SK-N-SH (cell line): ENCODE measurements around the gene IL1R2. TPM values are rescaled to one million over a fixed set of nuclear protein-coding genes. Genes with fewer than 3 reads are reported as not detected.

Source experiments
- CTCF ChIA-PET: fragments of 300-600, 350-600 bp; formaldehyde crosslinking; extraction: SDS; loops from one replicate; lab custom pipeline; 2021; lab: Yijun Ruan, JAX
- POLR2A ChIA-PET: fragments of 350-600 bp; sonication (Branson Sonifier 250); formaldehyde crosslinking; extraction: SDS; loops from one replicate; lab custom pipeline; 2020; ENCODE audit warnings: antibody characterized with exemption, inconsistent platforms; lab: Yijun Ruan, JAX
- DNase-seq: peaks from one replicate; pipeline ENCODE4 v3.0.0; 2012
- H2AFZ ChIP-seq: fragments of 200-600 bp; sonication (generic); 2 replicates; pipeline ENCODE4 v1.8.1; 2016; ENCODE audit warnings: antibody characterized with exemption, mild to moderate bottlenecking, low read depth
- H3F3A ChIP-seq: fragments of 200-600 bp; sonication (generic); replicated peaks from 2 replicates; pipeline ENCODE3; 2016; ENCODE audit warnings: antibody characterized with exemption, mild to moderate bottlenecking; ENCODE audit not compliant: insufficient read depth
- H3K27ac ChIP-seq, 2 experiments: fragments of 200-500 bp in 1 of 2; fragments of 200-600 bp in 1 of 2; sonication (Bioruptor generic) in 1 of 2; sonication (generic), shearing (Covaris generic) in 1 of 2; 2 replicates each; pipeline versions ENCODE4 v1.5.1 to v1.6.1; 2014 to 2016; ENCODE audit warnings: low read depth in 2 of 2, inconsistent platforms in 1 of 2, low read length in 1 of 2, mild to moderate bottlenecking in 1 of 2, mixed read lengths in 1 of 2
- H3K27me3 ChIP-seq: fragments of 200-600 bp; sonication (generic), shearing (Covaris generic); 2 replicates; pipeline ENCODE4 v1.6.1; 2016; ENCODE audit warnings: mixed run types; ENCODE audit not compliant: insufficient read depth
- H3K36me3 ChIP-seq, 2 experiments: fragments of 200-500 bp in 1 of 2; fragments of 200-600 bp in 1 of 2; sonication (Bioruptor generic) in 1 of 2; sonication (generic) in 1 of 2; replicated peaks in 1 of 2; 2 replicates each; pipeline versions ENCODE3 to v1.5.1; 2014 to 2016; ENCODE audit warnings: low read length in 1 of 2, mild to moderate bottlenecking in 1 of 2; ENCODE audit not compliant: insufficient read depth in 2 of 2, control insufficient read depth in 1 of 2
- H3K4me1 ChIP-seq, 2 experiments: fragments of 200-500 bp in 1 of 2; fragments of 200-600 bp in 1 of 2; sonication (Bioruptor generic) in 1 of 2; sonication (generic), shearing (Covaris generic) in 1 of 2; 2 replicates each; pipeline versions ENCODE4 v1.5.1 to v1.6.1; 2014 to 2016; ENCODE audit warnings: low read depth in 1 of 2, low read length in 1 of 2, mixed run types in 1 of 2; ENCODE audit not compliant: insufficient read depth in 2 of 2, control insufficient read depth in 1 of 2
- H3K4me2 ChIP-seq: fragments of 200-600 bp; sonication (generic), shearing (Covaris generic); 2 replicates; pipeline ENCODE4 v1.6.1; 2017; ENCODE audit warnings: mixed run types
- H3K4me3 ChIP-seq, 2 experiments: fragments of 200-500 bp in 1 of 2; fragments of 200-600 bp in 1 of 2; sonication (Bioruptor generic) in 1 of 2; sonication (generic), shearing (Covaris generic) in 1 of 2; 2 replicates each; pipeline versions ENCODE4 v1.5.1 to v1.8.1; 2014 to 2016; ENCODE audit warnings: low read depth in 2 of 2, inconsistent platforms in 1 of 2, low read length in 1 of 2, mild to moderate bottlenecking in 1 of 2, mixed read lengths in 1 of 2, moderate library complexity in 1 of 2
- H3K79me2 ChIP-seq: fragments of 200-600 bp; sonication (generic); 2 replicates; pipeline ENCODE4 v1.8.1; 2017; ENCODE audit warnings: mild to moderate bottlenecking; ENCODE audit not compliant: insufficient read depth
- H3K9ac ChIP-seq: fragments of 200-600 bp; sonication (generic); 2 replicates; pipeline ENCODE4 v1.6.1; 2017; ENCODE audit warnings: mixed run types
- H3K9me2 ChIP-seq: fragments of 200-600 bp; sonication (generic); 2 replicates; pipeline ENCODE4 v1.6.1; 2017; ENCODE audit warnings: mixed run types
- H3K9me3 ChIP-seq: fragments of 200-600 bp; sonication (generic); 2 replicates; pipeline ENCODE4 v1.6.1; 2017; ENCODE audit warnings: mixed run types, mild to moderate bottlenecking, moderate library complexity
- H4K20me1 ChIP-seq: fragments of 200-600 bp; sonication (generic); 2 replicates; pipeline ENCODE4 v1.6.1; 2017; ENCODE audit warnings: mild to moderate bottlenecking, mixed run types; ENCODE audit not compliant: insufficient read depth
- FOSL2 ChIP-seq: IDR thresholded peaks from 2 replicates; pipeline ENCODE4 v1.4.0; 2012; ENCODE audit warnings: low read depth, mild to moderate bottlenecking, moderate library complexity, borderline replicate concordance
- FOXJ3 ChIP-seq: sonication (generic); formaldehyde crosslinking; IDR thresholded peaks from 2 replicates; pipeline ENCODE4 v1.5.1; 2020; ENCODE audit warnings: mild to moderate bottlenecking, missing genetic modification reagents
- GABPA ChIP-seq: IDR thresholded peaks from 2 replicates; pipeline ENCODE4 v1.4.0; 2012; ENCODE audit warnings: low read depth, mild to moderate bottlenecking
- JUND ChIP-seq: IDR thresholded peaks from 2 replicates; pipeline ENCODE4 v1.4.0; 2012
- MAX ChIP-seq: IDR thresholded peaks from 2 replicates; pipeline ENCODE4 v1.4.0; 2012; ENCODE audit warnings: low read depth
- MEF2A ChIP-seq: IDR thresholded peaks from 2 replicates; pipeline ENCODE4 v1.4.0; 2012; ENCODE audit warnings: low read depth, borderline replicate concordance
- POLR2AphosphoS5 ChIP-seq: IDR thresholded peaks from 2 replicates; pipeline ENCODE4 v1.6.1; 2012; ENCODE audit warnings: low read depth, low read length
- RAD21 ChIP-seq: IDR thresholded peaks from 2 replicates; pipeline ENCODE4 v1.6.1; 2012; ENCODE audit warnings: mild to moderate bottlenecking, low read length
- SIN3A ChIP-seq: IDR thresholded peaks from 2 replicates; pipeline ENCODE4 v1.6.1; 2012; ENCODE audit warnings: low read depth, mild to moderate bottlenecking, low read length, moderate library complexity, borderline replicate concordance
- TAF1 ChIP-seq: IDR thresholded peaks from 2 replicates; pipeline ENCODE4 v1.6.1; 2012; ENCODE audit warnings: low read depth, mild to moderate bottlenecking, low read length, moderate library complexity, borderline replicate concordance
- USF2 ChIP-seq: fragments of 150-350 bp; IDR thresholded peaks from 2 replicates; pipeline ENCODE4 v1.6.1; 2017; ENCODE audit warnings: antibody characterized with exemption, low read length, low read depth, borderline replicate concordance
- YY1 ChIP-seq: IDR thresholded peaks from 2 replicates; pipeline ENCODE4 v1.4.0; 2012; ENCODE audit warnings: low read depth, mild to moderate bottlenecking
- WGBS: methylation state at CpG from one replicate; pipeline ENCODE4 v1.1.6; 2017; ENCODE audit warnings: low lambda C conversion rate; 5-methylcytosine and 5-hydroxymethylcytosine counted together
- polyA plus RNA-seq, 3 experiments: library from polyadenylated mRNA; depleted of rRNA; stranded (reverse); fragments of >200 nt; gene quantifications; 2 replicates each; pipeline ENCODE4 v1.2.3, GENCODE V29; 2012
- TF ChIP-seq, protein P1 (sequence below): fragments of 150-350 bp; IDR thresholded peaks from 2 replicates; pipeline ENCODE4 v1.6.1; 2016; ENCODE audit warnings: mild to moderate bottlenecking, low read depth, low read length

IL1R2 gene
- polyA plus RNA-seq, 1 of the 3 experiments (the other 2 are of a cell fraction): 0.16 TPM

DNA sequence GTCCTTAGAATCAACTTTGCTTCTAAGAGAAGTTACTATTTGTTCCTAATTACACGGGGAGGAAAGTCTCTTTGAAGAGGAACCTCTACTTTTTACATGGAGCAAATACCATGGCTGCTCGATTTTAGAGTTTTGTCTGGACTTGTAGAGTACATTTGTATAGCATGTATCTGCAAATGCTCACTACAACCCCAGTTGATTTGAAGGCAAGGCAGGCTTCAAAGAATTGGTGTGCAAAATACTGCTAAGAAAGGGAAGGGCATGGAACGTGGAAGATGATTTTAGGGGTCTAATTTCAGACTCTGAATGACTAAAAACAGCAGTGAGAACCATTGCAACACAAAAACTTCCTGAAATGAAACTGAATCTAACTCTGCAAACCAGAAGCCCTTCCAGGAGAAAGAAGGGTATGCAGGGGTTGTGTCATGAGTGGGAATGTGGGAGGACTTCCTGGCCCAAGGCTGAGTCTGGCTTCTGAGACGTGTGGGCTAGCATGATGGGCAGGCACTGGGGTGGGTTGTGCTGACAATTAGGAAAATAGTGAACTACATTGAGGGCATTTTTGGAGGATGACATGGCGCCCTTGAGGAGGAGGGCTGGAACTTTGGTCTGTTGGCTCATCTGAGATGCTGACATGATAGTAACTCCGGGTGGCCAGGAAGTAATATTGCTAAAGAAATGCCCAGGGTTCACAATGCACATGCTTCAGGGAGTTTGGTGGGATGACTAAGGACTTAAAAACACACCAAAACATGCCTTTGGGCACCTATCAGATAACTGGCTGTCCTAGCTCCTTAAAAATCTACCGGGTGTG lies 18.9 kb upstream of the IL1R2 start:
- H3K27me3 ChIP-seq: no peaks in the 10 kb centered on the region
- no peak overlapping the region for H3K9ac ChIP-seq
- no peaks in the 10 kb centered on the region for H3K9me2 ChIP-seq
- no peak overlapping the region for H2AFZ ChIP-seq
- no peaks in the 10 kb centered on the region for H3F3A ChIP-seq
- H3K4me1 ChIP-seq: no peaks in the 10 kb centered on the region
- no peak overlapping the region for H3K4me3 ChIP-seq
- POLR2A ChIA-PET: no interaction called here
- no peak for DNase-seq
- no peaks in the 10 kb centered on the region for H3K79me2 ChIP-seq
- no peaks in the 10 kb centered on the region for H3K9me3 ChIP-seq
- CTCF ChIA-PET: no interaction called here
- no peaks in the 10 kb centered on the region for H4K20me1 ChIP-seq
- WGBS: 9% methylated on average over 7 of the region's 7 CpGs
- TF ChIP-seq RAD21 (no peak), GABPA (no peak), MAX (no peak), SIN3A (no peak), JUND (no peak), POLR2AphosphoS5 (no peak), MEF2A (no peak), USF2 (no peak), FOSL2 (no peak), TAF1 (no peak)
- TF ChIP-seq, protein P1, sequence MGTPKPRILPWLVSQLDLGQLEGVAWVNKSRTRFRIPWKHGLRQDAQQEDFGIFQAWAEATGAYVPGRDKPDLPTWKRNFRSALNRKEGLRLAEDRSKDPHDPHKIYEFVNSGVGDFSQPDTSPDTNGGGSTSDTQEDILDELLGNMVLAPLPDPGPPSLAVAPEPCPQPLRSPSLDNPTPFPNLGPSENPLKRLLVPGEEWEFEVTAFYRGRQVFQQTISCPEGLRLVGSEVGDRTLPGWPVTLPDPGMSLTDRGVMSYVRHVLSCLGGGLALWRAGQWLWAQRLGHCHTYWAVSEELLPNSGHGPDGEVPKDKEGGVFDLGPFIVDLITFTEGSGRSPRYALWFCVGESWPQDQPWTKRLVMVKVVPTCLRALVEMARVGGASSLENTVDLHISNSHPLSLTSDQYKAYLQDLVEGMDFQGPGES: no peak
- no peak overlapping the region for H3K4me2 ChIP-seq
- H3K36me3 ChIP-seq: no peaks in the 10 kb centered on the region
- H3K27ac ChIP-seq: no peak overlapping the region

GRCh38 chr2:101974663-101975062 lies 17.1 kb upstream of the IL1R2 start:
- H3K9me2 ChIP-seq: no peaks in the 10 kb centered on the region
- no peaks in the 10 kb centered on the region for H3F3A ChIP-seq
- no peak overlapping the region for H3K4me2 ChIP-seq
- H3K9me3 ChIP-seq: no peaks in the 10 kb centered on the region
- CTCF ChIA-PET: no interaction called here
- H3K9ac ChIP-seq: no peak overlapping the region
- H3K27me3 ChIP-seq: no peaks in the 10 kb centered on the region
- 69% methylated on average over 5 of the region's 8 CpGs for WGBS
- no peak overlapping the region for H3K4me3 ChIP-seq
- H3K4me1 ChIP-seq: no peaks in the 10 kb centered on the region
- DNase-seq: no peak
- H3K27ac ChIP-seq: no peak overlapping the region
- no peaks in the 10 kb centered on the region for H4K20me1 ChIP-seq
- no peaks in the 10 kb centered on the region for H3K36me3 ChIP-seq
- POLR2A ChIA-PET: no interaction called here
- no peak overlapping the region for H2AFZ ChIP-seq
- TF ChIP-seq FOXJ3 (CRISPR knock-in tag): no peak
- TF ChIP-seq SIN3A: no peak
- TF ChIP-seq POLR2AphosphoS5: no peak
- no peak for TF ChIP-seq YY1
- H3K79me2 ChIP-seq: no peaks in the 10 kb centered on the region
